Spinal cord (tissue), 10 donors: ENCODE measurements around the gene IL22RA2. TPM values are rescaled to one million over a fixed set of nuclear protein-coding genes. Genes with fewer than 3 reads are reported as not detected.
A peak's percentile ranks its signal among the peaks of the same experiment; 100 is the strongest.
"Not testable (repeated sequence)": the region's sequence is repeated elsewhere in the genome, so short reads cannot be mapped to it uniquely, and the experiment has no call there.

Source experiments
- DNase-seq, 6 donors: peaks; one replicate each; pipeline versions ENCODE4 v3.0.0 to v3.0.0-alpha.2; 2013 to 2015; ENCODE audit warnings: low spot score in 6 of 6, low read depth in 4 of 6
- H3K27ac ChIP-seq: one replicate; pipeline ENCODE4 v1.5.1; 2013; ENCODE audit warnings: low read depth, low read length, control low read depth
- H3K27me3 ChIP-seq: one replicate; pipeline ENCODE4 v1.6.1; 2013; ENCODE audit warnings: low read length; ENCODE audit not compliant: control insufficient read depth, insufficient read depth
- H3K36me3 ChIP-seq: one replicate; pipeline ENCODE4 v1.6.1; 2013; ENCODE audit warnings: low read length; ENCODE audit not compliant: control insufficient read depth, insufficient read depth
- H3K4me1 ChIP-seq: one replicate; pipeline ENCODE4 v1.6.1; 2013; ENCODE audit warnings: low read length; ENCODE audit not compliant: control insufficient read depth, insufficient read depth
- H3K4me3 ChIP-seq: one replicate; pipeline ENCODE4 v1.5.1; 2013; ENCODE audit warnings: low read depth, low read length, control low read depth
- H3K9me3 ChIP-seq: one replicate; pipeline ENCODE4 v1.6.1; 2013; ENCODE audit warnings: low read length; ENCODE audit not compliant: control insufficient read depth, insufficient read depth
- WGBS: methylation state at CpG from one replicate; pipeline ENCODE4 v1.1.5; 2013; ENCODE audit warnings: missing lambda C conversion rate; ENCODE audit not compliant: insufficient coverage; 5-methylcytosine and 5-hydroxymethylcytosine counted together
- polyA plus RNA-seq, 2 donors: library from polyadenylated mRNA; unstranded; fragments of 120-200 nt; gene quantifications; one replicate each; pipeline ENCODE4 v1.2.1, GENCODE V29; 2013; ENCODE audit not compliant: insufficient read length in 2 of 2
- total RNA-seq, 2 donors: library from RNA; depleted of rRNA in 1 of 2; stranded (reverse); fragments of 120-200 nt in 1 of 2; fragments of >200 nt in 1 of 2; gene quantifications; one replicate each; pipeline versions ENCODE4 v1.2.3 to v1.2.4, GENCODE V29; 2013 to 2014
- donor health status: healthy.

The IL22RA2 gene
- total and polyA plus RNA-seq, 4 donors = not detected

- H3K4me3 ChIP-seq = no peak overlapping the region
Measured at GRCh38 chr6:137119196-137120104, 54.0 kb downstream of the IL22RA2 start.

DNA sequence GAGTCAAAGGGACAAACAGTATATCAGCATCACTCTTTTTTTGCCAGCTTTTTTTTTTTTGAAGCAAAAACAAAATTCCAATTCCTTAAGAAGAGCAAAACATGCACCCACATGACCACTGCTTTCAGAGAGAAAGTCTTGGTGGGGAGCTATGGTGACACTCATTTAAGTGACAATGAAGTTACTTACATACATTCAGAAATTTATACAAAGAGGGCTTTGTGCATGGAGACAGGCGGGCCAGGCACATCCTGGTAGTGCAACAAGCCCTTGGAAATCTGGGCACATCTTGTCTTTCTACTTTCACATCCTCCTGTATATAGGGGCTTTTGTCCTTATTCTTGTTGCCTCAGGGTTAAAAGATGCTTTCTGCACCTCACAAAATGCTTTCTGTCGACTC, 55.9 kb downstream of the IL22RA2 start:
- peak in 3 of 6 donors; percentile 20 to 61 (median 54) for DNase-seq
- no CpG with 5 or more reads among the region's 2 CpGs for WGBS
- H3K27ac ChIP-seq = peak overlapping the region; percentile 66
- H3K4me1 ChIP-seq = no peaks in the 10 kb centered on the region
- no peak overlapping the region for H3K4me3 ChIP-seq
- no peaks in the 10 kb centered on the region for H3K27me3 ChIP-seq
- H3K36me3 ChIP-seq = no peaks in the 10 kb centered on the region
- H3K9me3 ChIP-seq = no peaks in the 10 kb centered on the region

More at GRCh38 chr6:137119196-137120104, 54.0 kb downstream of the IL22RA2 start:
- Histone ChIP-seq H3K36me3 (no peaks in the 10 kb centered on the region), H3K9me3 (no peaks in the 10 kb centered on the region), H3K4me1 (no peaks in the 10 kb centered on the region), H3K27ac (no peak overlapping the region), H3K27me3 (no peaks in the 10 kb centered on the region)
- no CpG with 5 or more reads among the region's 4 CpGs for WGBS
- no peak for DNase-seq

DNA sequence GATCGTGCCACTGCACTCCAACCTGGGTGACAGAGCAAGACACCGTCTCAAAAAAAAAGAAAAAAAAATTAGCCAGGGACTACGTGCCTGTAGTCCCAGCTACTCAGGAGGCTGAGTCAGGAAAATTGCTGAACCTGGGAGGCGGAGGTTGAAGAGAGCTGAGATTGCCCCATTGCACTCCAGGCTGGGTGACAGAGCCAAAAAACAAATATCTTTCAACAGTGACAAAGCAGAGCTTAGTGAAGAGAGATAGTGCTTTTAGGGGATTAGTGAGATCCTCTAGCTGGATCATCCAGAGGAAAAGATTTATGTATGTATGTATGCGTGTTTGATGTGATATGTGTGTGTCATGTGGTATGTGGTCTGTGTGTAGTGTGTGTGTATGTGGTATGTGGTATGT, 56.6 kb downstream of the IL22RA2 start:
- H3K27ac ChIP-seq = no peak overlapping the region
- no peaks in the 10 kb centered on the region for H3K4me1 ChIP-seq
- H3K27me3 ChIP-seq = no peaks in the 10 kb centered on the region
- WGBS = 88% methylated on average over 5 of the region's 5 CpGs
- DNase-seq = no peak
- H3K36me3 ChIP-seq = no peaks in the 10 kb centered on the region
- no peak overlapping the region for H3K4me3 ChIP-seq
- no peaks in the 10 kb centered on the region for H3K9me3 ChIP-seq

DNA sequence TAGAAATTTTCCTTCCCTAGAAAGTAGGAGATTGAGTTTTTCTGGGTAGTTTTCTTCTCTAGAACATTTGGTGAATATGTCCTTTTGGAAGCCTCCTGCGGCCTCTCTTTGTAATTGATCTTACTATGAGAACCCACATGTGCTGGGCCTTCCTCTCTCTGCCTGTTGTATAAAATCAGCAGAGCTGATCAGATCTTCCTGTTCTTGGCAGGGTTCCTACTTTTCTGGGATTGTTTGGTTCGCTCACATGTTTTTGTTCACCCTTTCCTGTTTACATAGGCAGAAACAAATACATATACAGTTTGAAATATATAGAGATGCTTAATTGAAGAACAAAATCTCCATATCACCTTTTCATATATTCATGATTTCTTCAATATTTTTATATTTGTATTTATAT, 57.8 kb downstream of the IL22RA2 start:
- Histone ChIP-seq H3K4me3 (no peak overlapping the region), H3K4me1 (no peaks in the 10 kb centered on the region), H3K9me3 (no peaks in the 10 kb centered on the region), H3K27me3 (no peaks in the 10 kb centered on the region), H3K27ac (no peak overlapping the region), H3K36me3 (no peaks in the 10 kb centered on the region)
- WGBS = no CpG with 5 or more reads among the region's 2 CpGs
- peak in 1 of 6 donors; percentile 8 for DNase-seq

- Histone ChIP-seq H3K4me1 (no peaks in the 10 kb centered on the region), H3K36me3 (no peaks in the 10 kb centered on the region), H3K27me3 (no peaks in the 10 kb centered on the region), H3K9me3 (no peaks in the 10 kb centered on the region), H3K4me3 (no peak overlapping the region), H3K27ac (no peak overlapping the region)
- WGBS = 100% methylated on average over 2 of the region's 5 CpGs
- no peak for DNase-seq
Measured at GRCh38 chr6:137112067-137112355, 61.4 kb downstream of the IL22RA2 start.

GRCh38 chr6:137111296-137112066, 62.0 kb downstream of the IL22RA2 start:
- H3K4me1 ChIP-seq = no peaks in the 10 kb centered on the region
- no peak for DNase-seq
- H3K9me3 ChIP-seq = no peaks in the 10 kb centered on the region
- no peaks in the 10 kb centered on the region for H3K27me3 ChIP-seq
- WGBS = no CpG with 5 or more reads among the region's 2 CpGs
- no peaks in the 10 kb centered on the region for H3K36me3 ChIP-seq
- no peak overlapping the region for H3K4me3 ChIP-seq
- no peak overlapping the region for H3K27ac ChIP-seq

GRCh38 chr6:137107767-137108105, 65.7 kb downstream of the IL22RA2 start:
- Histone ChIP-seq H3K27me3 (no peaks in the 10 kb centered on the region), H3K4me3 (no peak overlapping the region), H3K27ac (no peak overlapping the region), H3K4me1 (no peaks in the 10 kb centered on the region), H3K36me3 (no peaks in the 10 kb centered on the region), H3K9me3 (no peaks in the 10 kb centered on the region)
- WGBS = no CpG with 5 or more reads among the region's 1 CpG
- no peak for DNase-seq

- not testable (repeated sequence) for H3K27ac ChIP-seq, H3K4me3 ChIP-seq, H3K9me3 ChIP-seq, DNase-seq, H3K27me3 ChIP-seq, H3K36me3 ChIP-seq, H3K4me1 ChIP-seq
- WGBS = 86% methylated on average over 2 of the region's 6 CpGs
Measured at GRCh38 chr6:137107047-137107766, 66.2 kb downstream of the IL22RA2 start.

GRCh38 chr6:137106183-137106582, 67.3 kb downstream of the IL22RA2 start:
- Histone ChIP-seq H3K27ac (no peak overlapping the region), H3K4me1 (no peaks in the 10 kb centered on the region), H3K4me3 (no peak overlapping the region), H3K36me3 (no peaks in the 10 kb centered on the region), H3K9me3 (no peaks in the 10 kb centered on the region), H3K27me3 (no peaks in the 10 kb centered on the region)
- DNase-seq = no peak
- no CpG with 5 or more reads among the region's 3 CpGs for WGBS
